Aorta (tissue), 5 donors: ENCODE data around the gene NCKAP5. TPM values are rescaled to one million over a fixed set of nuclear protein-coding genes. Genes with fewer than 3 reads are reported as not detected.

Source experiments
- ATAC-seq: fragments of 200-7000 bp; cut with Tn5 transposase; one replicate; pipeline ENCODE4 v1.9.1; 2022; ENCODE audit warnings: moderate library complexity; ENCODE audit not compliant: low FRiP score
- DNase-seq, 2 donors: peaks; one replicate each; pipeline ENCODE4 v3.0.0-alpha.2; 2020
- H3K27ac ChIP-seq, 2 donors: one replicate each; pipeline ENCODE4 v1.5.1; 2013; ENCODE audit warnings: low read length in 2 of 2, mild to moderate bottlenecking in 2 of 2, moderate library complexity in 2 of 2, control low read depth in 1 of 2, inconsistent platforms in 1 of 2, low read depth in 1 of 2
- H3K27me3 ChIP-seq, 2 donors: one replicate each; pipeline ENCODE4 v1.6.1; 2013; ENCODE audit warnings: control low read depth in 1 of 2, low read length in 1 of 2, mild to moderate bottlenecking in 1 of 2, moderate library complexity in 1 of 2; ENCODE audit not compliant: insufficient read depth in 2 of 2, control insufficient read depth in 1 of 2
- H3K36me3 ChIP-seq, 2 donors: one replicate each; pipeline ENCODE4 v1.6.1; 2013; ENCODE audit warnings: control low read depth in 1 of 2, low read length in 1 of 2, mild to moderate bottlenecking in 1 of 2; ENCODE audit not compliant: insufficient read depth in 2 of 2, control insufficient read depth in 1 of 2
- H3K4me1 ChIP-seq, 2 donors: one replicate each; pipeline ENCODE4 v1.6.1; 2013; ENCODE audit warnings: low read length in 2 of 2, control low read depth in 1 of 2, mild to moderate bottlenecking in 1 of 2, moderate library complexity in 1 of 2; ENCODE audit not compliant: insufficient read depth in 2 of 2, control insufficient read depth in 1 of 2
- H3K4me3 ChIP-seq, 2 donors: one replicate each; pipeline ENCODE4 v1.5.1; 2013; ENCODE audit warnings: low read length in 2 of 2, control low read depth in 1 of 2, mild to moderate bottlenecking in 1 of 2
- H3K9me3 ChIP-seq: one replicate; pipeline ENCODE4 v1.6.1; 2013; ENCODE audit warnings: mild to moderate bottlenecking, low read length; ENCODE audit not compliant: control insufficient read depth
- WGBS, 2 donors: extraction: QIAGEN DNeasy Blood & Tissue Kit; methylation state at CpG; one replicate each; pipeline ENCODE4 v1.1.7; 2013; 5-methylcytosine and 5-hydroxymethylcytosine counted together
- intact Hi-C, 2 donors: fragments of 100-400 bp; cut with DNase I; formaldehyde crosslinking; loops; one replicate each; pipeline versions ENCODE4 v1.14.2 to v1.15.0; 2022
- polyA plus RNA-seq, 2 donors: library from polyadenylated mRNA; stranded (reverse); fragments of 200-250 nt; gene quantifications; one replicate each; pipeline ENCODE4 v1.2.3, GENCODE V29; 2013
- total RNA-seq, 2 donors: library from RNA; stranded (reverse); fragmentation: NEBNext Ultra II Directional; extraction: Animal tissue kit (Norgen Biotek cat#: 25700); gene quantifications; one replicate each; pipeline ENCODE4 v1.2.1, GENCODE V29; 2021
- donor health status: healthy with polysubstance abuse.
- donor health status: Bipolar disorder and iron deficiency.
- donor health status: DM: no; HTN: no; CAD: no.
- donor health status: DM: no; HTN: no; CAD: no.
- donor health status: DM: yes; HTN: yes; CAD: no.

The NCKAP5 gene
- total and polyA plus RNA-seq, 4 donors: 0.75 to 7.5 (median 2.4) TPM; not detected in 1

DNA sequence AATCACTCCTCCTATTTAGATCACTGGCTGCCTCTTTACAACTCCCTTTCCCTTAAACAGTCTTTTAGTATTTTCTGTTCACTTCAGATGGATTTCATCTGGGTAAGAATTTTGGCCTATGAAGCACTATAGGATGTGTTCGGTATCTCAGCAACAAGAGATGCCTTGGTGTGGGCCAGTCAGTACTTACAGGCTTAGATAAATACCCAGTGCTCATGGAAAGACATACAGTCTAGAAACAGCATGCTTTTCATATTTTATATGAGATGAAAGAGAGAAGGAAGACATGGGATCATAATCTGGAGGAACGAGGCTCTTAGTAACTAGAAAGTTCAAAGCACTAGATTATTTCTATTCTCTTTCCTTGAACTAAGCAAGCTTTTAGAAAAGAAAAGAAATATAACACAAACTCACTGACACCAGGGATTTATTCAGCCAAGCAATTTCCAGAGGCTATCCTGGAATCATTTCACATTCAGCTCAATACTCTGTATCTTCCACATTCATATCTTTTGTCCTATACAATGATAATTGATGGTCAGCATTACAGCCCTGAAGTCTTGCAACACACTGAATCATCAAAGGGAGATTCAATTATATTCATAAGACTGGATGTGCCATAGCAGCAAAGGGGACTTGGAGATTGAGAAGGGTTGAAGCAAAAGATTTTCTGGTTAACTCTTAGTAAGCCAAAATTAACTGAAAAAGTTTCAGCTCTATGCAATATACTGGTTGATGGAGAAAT, 489.4 kb downstream of the NCKAP5 start:
- no peak overlapping the region for H3K4me3 ChIP-seq
- WGBS, 2 donors: 62 to 74% methylated on average over 2 of the region's 2 CpGs
- ATAC-seq (no peak), DNase-seq (no peak)
- intact Hi-C loops: no loop called here
- no peaks in the 10 kb centered on the region for H3K4me1 ChIP-seq
- no peaks in the 10 kb centered on the region for H3K9me3 ChIP-seq
- H3K27me3 ChIP-seq: no peaks in the 10 kb centered on the region
- no peak overlapping the region for H3K27ac ChIP-seq
- H3K36me3 ChIP-seq: no peaks in the 10 kb centered on the region

DNA sequence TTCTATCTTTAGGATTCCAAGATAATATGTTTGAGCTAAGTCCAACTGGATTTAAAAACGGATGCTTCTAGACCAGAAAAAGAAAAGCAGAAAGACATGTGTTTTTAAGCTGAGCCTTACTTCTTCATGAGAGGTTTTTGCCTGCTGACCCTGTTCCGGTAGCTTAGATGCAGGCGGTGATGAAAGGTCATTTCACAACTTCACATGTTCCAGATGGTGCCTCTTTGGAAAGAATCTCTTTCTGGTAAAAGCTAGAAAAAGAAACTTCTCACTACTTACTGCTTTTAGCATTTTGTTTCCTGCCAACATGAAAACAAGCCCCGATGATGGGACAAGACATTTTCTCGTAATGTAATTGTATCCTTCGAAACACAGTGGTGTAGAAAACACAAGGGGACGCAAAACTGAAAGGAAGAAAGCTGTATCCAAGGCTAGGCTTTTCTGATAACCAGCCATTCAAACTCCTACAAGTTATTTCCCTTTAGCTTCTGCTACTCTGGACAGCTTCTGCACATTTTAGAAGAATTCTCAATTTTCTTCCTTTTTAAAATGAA, 490.9 kb downstream of the NCKAP5 start:
- intact Hi-C loops: no loop called here
- ATAC-seq (no peak), DNase-seq (no peak)
- WGBS, 2 donors: 35 to 50% methylated on average over 7 of the region's 7 CpGs
- Histone ChIP-seq H3K27me3 (no peaks in the 10 kb centered on the region), H3K27ac (no peak overlapping the region), H3K9me3 (no peaks in the 10 kb centered on the region), H3K36me3 (no peaks in the 10 kb centered on the region), H3K4me3 (no peak overlapping the region), H3K4me1 (no peaks in the 10 kb centered on the region)

GRCh38 chr2:133072837-133073694, 495.2 kb downstream of the NCKAP5 start:
- H3K9me3 ChIP-seq: no peaks in the 10 kb centered on the region
- no peak for DNase-seq
- H3K36me3 ChIP-seq: no peaks in the 10 kb centered on the region
- intact Hi-C loops: no loop called here
- no peaks in the 10 kb centered on the region for H3K27me3 ChIP-seq
- no peaks in the 10 kb centered on the region for H3K4me1 ChIP-seq
- ATAC-seq: no peak
- no peak overlapping the region for H3K27ac ChIP-seq
- 60 to 69% methylated on average over 5 of the region's 5 CpGs for WGBS, 2 donors
- H3K4me3 ChIP-seq: no peak overlapping the region

DNA sequence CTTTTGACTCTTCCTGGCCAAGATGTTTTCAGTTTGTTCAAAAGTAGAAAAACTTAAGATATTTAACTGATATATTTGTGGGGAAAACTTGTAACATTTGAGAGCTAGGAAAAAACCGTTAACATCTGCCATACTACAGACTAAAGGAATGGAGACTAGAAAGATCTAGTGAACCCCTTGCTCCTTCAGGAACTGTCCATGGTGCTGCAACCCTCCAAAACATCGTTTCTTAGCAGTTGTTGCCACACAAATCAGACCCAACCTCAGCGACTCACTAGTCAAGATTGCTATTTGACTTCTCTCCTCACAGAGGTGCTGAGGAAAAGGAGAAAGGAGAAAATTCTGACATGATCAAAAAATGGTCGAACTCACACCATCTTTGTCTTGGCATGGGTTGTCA, 504.5 kb downstream of the NCKAP5 start:
- no peak for DNase-seq
- 12 to 16% methylated on average over 4 of the region's 4 CpGs for WGBS, 2 donors
- H3K9me3 ChIP-seq: peaks cover 2% of the 10 kb centered on the region
- H3K4me3 ChIP-seq: no peak overlapping the region
- intact Hi-C loops: no loop called here
- H3K4me1 ChIP-seq: no peaks in the 10 kb centered on the region
- no peaks in the 10 kb centered on the region for H3K27me3 ChIP-seq
- H3K27ac ChIP-seq: no peak overlapping the region
- no peak for ATAC-seq
- H3K36me3 ChIP-seq: no peaks in the 10 kb centered on the region

GRCh38 chr2:133062931-133063665, 505.2 kb downstream of the NCKAP5 start:
- H3K4me1 ChIP-seq: no peaks in the 10 kb centered on the region
- intact Hi-C loops: no loop called here
- WGBS, 2 donors: 90 to 92% methylated on average over 2 of the region's 2 CpGs

DNA sequence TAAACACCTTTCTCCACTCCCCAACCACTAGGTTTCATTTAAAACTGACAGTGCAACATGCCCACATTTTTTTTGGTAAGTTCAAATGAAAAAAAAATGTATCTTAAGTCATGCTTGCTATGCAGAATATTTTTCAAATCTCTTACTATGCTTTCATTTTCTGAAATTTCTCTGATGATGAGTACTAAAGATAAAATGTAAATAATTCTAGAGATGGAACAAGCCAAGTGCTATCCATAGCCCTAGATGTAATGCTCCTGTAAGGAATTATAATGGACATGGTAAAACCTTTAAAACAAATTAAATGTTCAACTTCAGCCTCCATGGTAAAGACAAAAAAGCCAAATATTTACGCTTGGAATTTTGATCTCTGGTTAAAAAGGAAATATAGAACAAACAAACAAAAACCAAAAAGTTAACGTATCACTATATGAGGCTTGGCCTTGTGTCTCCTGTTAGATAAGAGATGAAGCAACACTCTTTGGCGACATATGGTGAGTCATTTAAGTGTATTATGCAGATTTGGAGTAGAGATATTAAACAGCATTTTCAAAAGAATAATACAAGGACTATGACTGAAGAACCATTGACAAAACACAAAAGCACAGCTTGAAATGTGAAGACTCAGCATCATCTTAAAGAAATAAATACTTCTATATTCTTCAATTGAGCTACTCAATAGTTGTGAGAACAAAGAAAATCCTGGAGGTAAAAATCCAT, 506.2 kb downstream of the NCKAP5 start:
- Histone ChIP-seq H3K4me3 (no peak overlapping the region), H3K9me3 (no peaks in the 10 kb centered on the region), H3K27ac (no peak overlapping the region), H3K36me3 (no peaks in the 10 kb centered on the region), H3K4me1 (no peaks in the 10 kb centered on the region), H3K27me3 (no peaks in the 10 kb centered on the region)
- intact Hi-C loops: no loop called here
- no peak for ATAC-seq
- DNase-seq: no peak
- WGBS, 2 donors: 74 to 78% methylated on average over 3 of the region's 3 CpGs

More at GRCh38 chr2:133062931-133063665, 505.2 kb downstream of the NCKAP5 start:
- Histone ChIP-seq H3K27ac (no peak overlapping the region), H3K36me3 (no peaks in the 10 kb centered on the region), H3K4me3 (no peak overlapping the region), H3K27me3 (no peaks in the 10 kb centered on the region), H3K9me3 (peaks cover 2% of the 10 kb centered on the region)
- ATAC-seq: no peak
- DNase-seq: no peak

GRCh38 chr2:133054297-133054696, 514.0 kb downstream of the NCKAP5 start:
- H3K27ac ChIP-seq: no peak overlapping the region
- ATAC-seq: no peak
- H3K9me3 ChIP-seq: no peaks in the 10 kb centered on the region
- H3K27me3 ChIP-seq: no peaks in the 10 kb centered on the region
- no peaks in the 10 kb centered on the region for H3K4me1 ChIP-seq
- no peaks in the 10 kb centered on the region for H3K36me3 ChIP-seq
- H3K4me3 ChIP-seq: no peak overlapping the region
- DNase-seq: no peak
- intact Hi-C loops: no loop called here
- WGBS, 2 donors: 5 to 15% methylated on average over 3 of the region's 3 CpGs

GRCh38 chr2:133053541-133053940, 514.7 kb downstream of the NCKAP5 start:
- WGBS, 2 donors: 67 to 69% methylated on average over 3 of the region's 3 CpGs
- Histone ChIP-seq H3K27ac (no peak overlapping the region), H3K9me3 (no peaks in the 10 kb centered on the region), H3K36me3 (no peaks in the 10 kb centered on the region), H3K4me1 (no peaks in the 10 kb centered on the region), H3K4me3 (no peak overlapping the region), H3K27me3 (no peaks in the 10 kb centered on the region)
- DNase-seq: no peak
- intact Hi-C loops: no loop called here
- no peak for ATAC-seq
